Ammon's horn (tissue), 1 donor: Measurements from ENCODE around the gene CHAD.
"Not testable (repeated sequence)": the region's sequence is repeated elsewhere in the genome, so short reads cannot be mapped to it uniquely, and the experiment has no call there.

Experiments
- DNase-seq: peaks from one replicate; pipeline ENCODE4 v3.0.0-alpha.2; 2016; ENCODE audit warnings: low spot score

Gene CHAD

DNA sequence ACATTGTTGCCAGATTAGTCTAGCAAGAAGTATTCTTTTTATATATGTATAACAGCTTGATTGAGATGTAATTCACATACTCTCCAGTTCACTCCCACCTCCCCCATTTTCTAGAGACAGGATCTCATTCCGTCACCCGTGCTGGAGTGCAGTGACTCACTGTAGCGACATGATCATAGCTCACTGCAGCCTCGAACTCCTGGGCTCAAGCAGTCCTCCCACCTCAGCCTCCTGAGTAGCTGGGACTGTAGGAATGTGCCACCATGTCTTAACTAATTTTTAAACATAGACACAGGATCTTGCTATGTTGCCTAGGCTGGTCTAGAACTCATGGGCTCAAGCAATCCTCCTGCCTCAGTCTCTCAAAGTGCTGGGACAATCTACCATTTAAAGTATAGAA is 6.7 kb upstream of the CHAD start:
- no peak for DNase-seq

DNA sequence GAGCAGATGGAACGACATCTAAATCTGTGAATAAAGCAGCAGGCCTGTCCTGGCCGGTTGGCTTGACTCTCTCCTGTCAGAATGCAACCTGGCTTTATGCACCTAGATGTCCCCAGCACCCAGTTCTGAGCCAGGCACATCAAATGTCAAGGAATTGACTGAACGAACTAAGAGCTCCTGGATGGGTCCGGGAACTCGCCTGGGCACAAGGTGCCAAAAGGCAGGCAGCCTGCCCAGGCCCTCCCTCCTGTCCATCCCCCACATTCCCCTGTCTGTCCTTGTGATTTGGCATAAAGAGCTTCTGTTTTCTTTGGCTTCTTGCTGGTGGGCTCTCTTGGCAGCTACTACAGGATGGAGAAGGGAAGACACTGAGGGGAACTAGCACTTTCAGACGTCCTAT is 5.8 kb upstream of the CHAD start:
- DNase-seq = no peak

DNA sequence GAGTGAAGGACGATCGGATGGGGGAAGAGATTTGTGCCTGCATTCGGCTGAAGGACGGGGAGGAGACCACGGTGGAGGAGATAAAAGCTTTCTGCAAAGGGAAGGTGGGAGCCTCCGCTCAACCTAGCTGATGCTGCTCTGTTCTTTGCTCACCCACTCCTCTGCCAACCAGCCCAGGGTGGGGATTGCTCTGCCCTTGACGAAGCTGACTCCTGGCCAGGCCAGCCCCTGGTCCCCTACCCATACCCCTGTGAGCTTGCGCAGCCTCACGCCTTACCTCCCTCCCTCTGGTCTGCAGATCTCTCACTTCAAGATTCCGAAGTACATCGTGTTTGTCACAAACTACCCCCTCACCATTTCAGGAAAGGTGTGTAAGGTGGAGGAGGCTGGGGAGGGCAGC is 5.2 kb upstream of the CHAD start:
- DNase-seq = no peak

DNA sequence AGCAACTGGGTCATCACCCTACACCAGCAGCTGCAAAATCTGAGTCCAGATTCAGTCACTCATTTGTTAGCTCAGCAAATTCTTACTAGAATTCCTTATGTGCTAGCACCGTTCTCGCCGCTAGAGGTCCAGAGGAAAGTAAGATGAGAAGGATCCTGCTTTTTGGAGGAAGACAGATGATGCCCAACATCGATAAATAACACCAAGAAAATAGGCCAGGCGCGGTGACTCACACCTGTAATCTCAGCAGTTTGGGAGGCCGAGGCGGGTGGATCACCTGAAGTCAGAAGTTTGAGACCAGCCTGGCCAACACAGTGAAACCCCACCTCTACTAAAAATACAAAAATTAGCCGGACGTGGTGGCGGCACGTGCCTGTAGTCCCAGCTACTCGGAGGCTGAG is 4.1 kb upstream of the CHAD start:
- not testable (repeated sequence) for DNase-seq

DNA sequence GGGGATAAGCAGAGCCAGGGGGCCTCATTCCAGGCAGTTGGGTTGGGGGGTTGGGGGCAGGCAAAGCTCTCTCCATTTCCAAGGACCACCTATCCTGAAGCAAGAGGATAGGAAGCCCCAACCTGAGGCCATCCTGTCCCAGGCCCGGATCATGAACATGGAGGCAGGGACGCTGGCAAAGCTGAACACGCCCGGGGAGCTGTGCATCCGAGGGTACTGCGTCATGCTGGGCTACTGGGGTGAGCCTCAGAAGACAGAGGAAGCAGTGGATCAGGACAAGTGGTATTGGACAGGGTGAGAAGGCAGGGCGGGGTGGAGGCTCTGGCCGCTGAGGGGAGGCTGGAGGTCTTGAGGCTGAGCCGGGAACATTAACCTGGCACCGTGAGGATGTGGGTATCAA is 3.6 kb upstream of the CHAD start:
- DNase-seq = no peak

DNA sequence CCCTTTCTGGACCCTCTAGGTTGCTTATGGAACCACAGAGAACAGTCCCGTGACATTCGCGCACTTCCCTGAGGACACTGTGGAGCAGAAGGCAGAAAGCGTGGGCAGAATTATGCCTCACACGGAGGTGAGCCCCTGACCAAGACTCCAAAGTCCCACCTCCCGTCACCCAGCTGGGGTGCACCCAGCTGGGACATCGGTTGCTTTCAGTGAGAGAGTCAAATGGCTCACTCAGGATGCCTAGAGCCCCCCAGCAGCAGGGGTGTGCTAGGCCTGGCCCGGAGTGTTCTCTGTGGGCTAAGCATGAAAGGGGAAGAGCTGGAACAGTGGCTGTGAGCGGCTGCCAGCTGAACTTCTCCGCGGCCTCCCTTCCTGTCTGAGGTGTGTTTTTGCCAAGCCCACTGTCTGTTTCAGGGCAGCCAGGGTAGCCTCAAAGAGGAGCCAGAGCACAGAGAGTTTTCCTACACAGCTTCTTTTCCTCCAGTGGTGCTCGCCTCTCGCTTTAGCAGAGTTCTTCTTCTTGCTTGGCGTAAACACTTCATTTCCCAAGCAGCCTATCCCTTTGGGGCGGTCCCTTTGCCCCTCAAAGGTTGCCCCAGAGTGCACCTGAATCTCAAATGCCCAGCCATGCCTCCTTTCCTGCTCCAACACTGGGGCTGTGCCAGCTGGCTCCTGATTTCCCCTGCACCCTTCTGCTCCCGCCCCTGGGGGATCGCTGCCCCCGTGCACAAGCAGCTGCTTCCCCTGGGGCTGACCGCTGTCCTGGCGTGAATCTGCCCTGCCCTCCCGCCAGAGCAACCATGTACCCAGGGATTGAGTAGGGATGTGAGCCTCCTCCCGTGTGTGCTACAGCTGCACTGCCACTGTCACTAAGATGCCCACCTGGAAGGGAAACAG is 2.6 kb upstream of the CHAD start:
- DNase-seq = no peak

DNA sequence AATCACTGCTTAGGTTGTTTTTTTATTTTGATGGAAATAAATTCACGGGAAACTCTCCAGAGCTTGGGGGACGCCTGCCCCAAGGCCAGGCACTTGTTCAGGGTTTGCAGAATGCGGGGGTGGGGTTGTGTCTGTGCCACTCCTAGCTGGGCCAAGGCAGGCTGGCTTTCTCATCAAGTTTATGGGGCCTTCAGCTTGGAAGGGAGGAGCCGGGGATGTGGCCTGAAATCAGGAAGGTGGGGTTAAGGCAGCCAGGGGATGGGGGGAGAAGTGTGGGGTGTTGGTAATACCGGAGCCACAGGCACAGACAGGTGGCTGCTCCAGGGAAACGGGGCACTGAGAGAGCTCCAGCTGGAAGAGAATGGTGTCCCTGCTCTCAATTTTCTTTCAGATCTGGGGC is 1.7 kb upstream of the CHAD start:
- DNase-seq = no peak

DNA sequence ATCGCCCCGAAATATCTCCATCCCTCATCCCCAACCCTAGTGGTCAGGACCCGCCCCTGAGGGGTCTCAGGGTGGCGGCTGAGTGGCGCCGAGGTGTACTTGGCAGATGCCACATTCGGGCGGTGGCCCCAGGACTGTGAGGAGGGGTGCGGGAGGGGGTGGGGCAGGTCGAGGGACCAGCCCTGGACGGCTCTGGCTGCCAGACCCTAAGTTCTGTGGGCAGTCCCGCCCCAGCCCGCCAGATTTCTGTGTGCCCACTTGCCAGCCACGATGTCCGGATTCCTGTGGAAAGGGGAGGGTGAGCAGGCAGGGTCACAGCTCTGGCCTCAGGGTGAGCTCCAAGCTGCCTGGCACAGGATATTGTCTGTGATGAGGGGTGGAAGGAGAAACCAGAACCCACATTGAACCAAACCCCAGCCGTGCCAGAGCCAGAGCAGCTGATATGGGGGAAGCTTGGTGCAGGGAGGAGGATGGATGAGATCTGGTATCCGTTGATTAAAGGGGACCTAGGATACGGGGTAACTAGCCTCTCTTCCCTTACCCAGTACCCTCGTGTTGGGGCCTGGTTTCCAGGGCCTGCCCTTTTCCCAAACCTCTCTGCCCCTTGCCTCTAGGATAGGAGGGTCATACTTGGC is 1.1 kb upstream of the CHAD start:
- no peak for DNase-seq

DNA sequence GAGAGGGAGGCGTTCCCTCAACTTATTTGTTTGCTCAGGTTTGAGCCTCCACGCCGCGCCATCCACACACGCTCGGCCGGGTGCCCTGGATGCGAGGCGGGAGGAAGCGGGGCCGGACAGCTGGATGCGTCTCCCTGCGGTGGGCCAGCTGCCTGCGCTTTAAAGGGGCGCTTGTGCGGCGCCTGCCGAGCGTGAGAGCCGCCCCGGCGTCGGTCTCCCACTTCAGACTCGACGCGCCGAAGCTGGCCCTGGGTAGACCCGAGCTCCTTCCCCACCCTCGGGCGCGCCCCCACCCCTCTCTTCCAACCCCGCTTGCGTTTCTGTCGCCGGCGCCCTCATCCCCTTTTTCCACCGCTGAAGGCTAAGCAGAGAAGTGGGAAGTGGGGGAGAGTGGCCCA is 527 bp upstream of the CHAD start:
- no peak for DNase-seq

DNA sequence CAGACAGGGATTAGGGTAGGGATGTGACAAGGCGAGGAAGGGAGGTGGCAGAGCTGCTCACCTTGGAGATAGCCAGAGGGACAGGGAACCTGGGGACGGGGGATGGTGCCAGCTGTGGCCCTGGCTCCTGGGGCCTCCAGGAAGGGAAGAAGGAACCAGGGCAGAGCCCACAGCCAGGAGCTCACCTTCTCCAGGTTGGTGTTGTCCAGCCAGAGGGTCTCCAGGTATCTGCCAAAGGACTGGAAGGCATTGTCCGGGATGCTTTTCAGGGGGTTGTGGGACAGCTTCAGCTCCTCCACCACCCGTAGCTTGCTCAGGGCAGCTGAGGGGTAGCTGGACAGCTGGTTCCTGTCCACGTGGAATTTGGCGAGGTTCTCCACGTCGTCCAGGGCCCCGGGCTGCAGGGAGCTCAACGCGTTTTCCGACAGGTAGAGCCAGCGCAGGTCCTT is 801 bp downstream of the CHAD start:
- DNase-seq = no peak

DNA sequence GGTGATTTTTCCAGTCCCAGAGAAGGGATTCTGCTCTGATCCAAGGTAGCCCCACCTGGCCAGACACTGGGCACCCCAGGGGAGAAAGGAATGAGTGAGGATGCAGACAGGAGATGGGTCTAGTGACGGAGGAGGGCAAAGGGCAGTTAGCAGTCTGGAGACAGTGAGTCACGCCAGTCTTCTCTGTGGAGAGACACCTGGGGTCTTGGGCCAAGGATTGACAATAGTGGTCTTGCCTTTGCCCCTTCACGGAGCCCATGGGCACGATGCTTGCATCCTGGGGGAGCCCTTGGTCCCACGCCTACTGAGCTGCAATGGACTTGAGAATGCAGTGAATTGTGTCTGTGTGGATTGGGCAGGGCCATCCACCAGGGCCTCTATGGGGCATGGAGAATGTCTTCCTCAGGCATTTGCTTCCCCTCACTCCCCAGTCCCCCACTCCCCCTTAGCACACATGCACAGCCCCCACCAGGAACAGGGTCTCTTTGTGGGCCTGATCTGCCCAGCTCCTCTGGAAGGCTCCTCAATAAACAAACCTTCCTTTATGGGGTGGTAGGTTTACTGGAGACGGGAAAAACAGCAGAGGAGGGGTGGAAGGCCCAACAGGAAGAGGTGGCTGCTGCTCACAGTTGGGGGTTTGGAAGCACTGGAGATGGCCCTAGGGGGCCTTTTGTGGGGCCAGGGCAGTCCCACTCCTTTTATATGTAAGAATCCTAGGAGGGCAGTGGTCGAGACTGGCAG is 1.4 kb downstream of the CHAD start:
- DNase-seq = no peak

DNA sequence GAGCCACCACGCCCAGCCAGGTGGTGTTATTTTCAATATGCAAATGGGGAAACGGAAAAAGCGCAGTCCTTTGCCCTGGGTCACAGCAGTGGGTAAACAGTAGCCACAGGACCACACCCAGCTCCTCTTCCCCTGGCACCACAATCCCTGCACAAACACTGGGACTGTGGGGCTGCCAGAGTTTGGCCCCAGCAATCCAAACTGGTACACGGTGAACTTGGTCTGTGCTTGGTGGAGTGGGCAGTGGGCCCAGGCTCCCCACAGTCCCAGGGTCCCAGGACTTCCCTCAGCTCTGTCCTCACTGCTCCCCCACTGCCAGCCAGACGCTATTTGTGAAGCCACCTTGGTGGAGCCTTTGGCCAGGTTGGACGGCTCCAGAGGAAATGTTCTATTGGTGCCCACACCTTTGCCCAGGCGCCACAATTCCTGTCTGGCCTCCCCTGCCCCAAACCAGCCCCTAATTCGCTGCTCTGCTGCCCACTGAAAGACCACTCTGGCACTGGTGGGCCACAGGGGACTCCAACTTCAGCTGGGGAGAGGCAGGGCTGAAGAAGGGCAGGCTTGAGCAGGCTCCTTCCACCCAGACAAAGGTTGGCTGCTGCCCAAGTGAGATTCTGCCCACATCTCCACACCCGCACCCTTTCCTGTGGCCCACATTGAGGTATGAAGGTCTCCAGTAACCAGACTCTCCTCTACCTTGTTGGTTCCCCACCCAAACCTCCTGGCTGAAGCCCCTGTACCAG is 2.1 kb downstream of the CHAD start:
- DNase-seq = no peak

DNA sequence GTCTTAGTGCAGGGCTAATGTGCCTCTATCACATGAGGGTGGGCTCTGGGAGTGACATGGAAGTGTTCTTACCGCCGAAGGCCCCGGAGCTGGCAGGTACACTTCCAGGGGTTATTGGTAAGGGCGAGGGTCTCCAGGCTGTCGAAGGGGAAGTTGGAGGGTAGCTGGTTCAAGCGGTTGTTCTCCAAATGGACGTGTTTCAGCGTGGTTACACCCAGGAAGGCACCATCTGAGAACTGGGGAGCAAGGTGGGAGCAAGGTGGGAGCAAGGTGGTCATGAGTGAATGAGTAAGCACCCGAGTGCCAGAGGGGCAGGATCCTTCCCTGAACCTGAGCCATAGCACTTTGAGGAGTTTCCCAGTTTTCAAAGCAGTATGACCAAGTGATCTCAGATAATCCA is 3.0 kb downstream of the CHAD start:
- DNase-seq = no peak

DNA sequence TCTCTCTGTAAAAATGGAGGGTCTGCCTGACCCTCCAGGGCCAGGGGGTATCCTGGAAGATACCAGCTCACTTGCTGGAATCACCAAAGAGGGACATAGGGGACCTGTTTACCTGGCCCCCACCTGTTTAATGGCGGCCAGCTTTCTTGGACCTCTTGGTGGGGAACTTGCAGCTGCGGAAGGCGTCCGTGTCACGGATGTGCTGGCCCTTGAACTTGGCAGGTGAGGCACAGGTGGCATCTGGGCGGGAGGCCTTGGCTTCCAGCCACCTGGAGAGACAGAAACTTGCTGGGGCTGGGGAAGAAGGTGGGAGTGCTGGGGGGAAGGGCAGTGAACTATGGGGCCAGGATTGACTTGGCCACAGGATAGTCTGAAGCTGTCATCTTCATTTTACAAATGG is 3.5 kb downstream of the CHAD start:
- DNase-seq = no peak

DNA sequence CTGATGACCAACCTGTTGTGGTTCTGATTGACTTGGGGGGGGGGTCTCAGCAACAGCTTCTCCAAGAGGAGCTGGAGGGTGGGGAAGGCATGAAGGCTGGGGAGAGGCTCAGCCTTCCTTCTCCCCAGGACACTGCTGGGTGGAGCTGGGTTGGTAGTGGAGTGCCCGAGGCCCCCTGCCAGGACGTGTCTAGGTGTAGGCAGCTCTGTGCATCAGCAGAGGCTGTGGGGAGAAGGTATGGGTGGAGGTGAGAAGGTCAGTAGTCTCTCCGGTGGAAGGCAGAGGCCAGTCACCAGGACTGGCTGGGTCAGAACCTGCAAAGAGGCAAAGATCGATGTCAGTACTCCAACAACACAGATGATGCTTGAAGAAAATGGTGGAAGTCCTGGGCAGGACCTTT is 3.9 kb downstream of the CHAD start:
- no peak for DNase-seq

DNA sequence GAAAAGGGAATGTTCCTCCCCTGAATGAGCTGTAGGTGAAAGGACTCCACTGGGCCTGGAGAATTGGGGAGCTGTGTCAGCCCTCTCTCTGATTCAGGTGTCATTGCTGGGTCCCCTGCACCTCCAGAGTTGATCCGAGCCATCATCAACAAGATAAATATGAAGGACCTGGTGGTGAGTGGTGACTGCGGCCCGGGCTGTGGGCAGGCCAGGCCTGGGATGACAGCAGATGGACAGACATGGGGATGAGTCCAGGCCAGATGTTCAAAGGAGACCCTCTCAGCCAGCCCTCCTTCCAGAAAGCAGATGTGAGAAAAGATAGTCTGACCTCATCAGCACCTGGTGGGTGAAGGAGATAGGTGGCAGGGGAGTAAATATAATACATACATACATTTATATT is 4.6 kb downstream of the CHAD start:
- no peak for DNase-seq

DNA sequence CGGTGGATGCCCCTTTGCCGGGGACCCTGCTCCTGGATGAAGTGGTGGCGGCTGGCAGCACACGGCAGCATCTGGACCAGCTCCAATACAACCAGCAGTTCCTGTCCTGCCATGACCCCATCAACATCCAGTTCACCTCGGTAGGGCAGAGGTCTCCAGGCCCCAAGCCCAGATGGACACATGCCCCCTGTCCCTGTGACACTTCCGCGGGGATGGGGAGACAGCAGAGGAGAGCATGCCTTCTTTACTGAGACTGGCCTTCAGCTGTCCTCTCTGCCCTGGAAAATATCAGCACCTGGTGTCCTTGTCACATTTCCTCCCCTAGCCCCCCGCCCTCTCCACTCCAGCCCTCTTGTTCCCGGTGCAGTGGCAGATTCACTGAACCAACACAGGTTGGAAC is 6.2 kb downstream of the CHAD start:
- no peak for DNase-seq

DNA sequence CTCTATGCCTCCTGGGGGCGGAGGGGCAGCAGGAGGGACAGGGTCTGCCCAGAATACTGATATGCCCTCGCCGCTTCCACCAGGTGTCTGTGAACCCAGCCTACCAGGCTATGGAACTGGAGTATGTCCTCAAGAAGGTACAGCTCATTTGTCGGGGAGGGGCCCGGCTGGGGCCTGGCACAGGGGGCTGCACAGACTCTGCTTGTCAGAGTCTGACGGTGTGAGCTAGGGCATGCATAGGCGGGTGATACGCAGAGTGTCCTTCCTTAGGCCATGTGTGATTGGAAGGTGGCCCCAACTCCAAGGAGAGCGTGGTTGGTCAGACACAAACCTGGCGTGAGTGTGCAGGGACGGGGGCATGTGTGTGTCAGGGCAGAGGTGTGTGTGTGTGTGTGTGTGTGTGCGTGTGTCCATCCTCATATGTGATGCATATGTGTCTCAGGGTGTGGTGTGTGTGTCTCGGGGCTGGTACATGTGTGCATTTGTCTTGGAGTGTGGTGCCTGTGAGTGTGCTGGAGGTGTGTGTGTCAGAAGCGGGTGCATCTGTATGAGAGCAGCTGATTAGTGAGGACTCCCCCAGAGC is 7.0 kb downstream of the CHAD start:
- no peak for DNase-seq

DNA sequence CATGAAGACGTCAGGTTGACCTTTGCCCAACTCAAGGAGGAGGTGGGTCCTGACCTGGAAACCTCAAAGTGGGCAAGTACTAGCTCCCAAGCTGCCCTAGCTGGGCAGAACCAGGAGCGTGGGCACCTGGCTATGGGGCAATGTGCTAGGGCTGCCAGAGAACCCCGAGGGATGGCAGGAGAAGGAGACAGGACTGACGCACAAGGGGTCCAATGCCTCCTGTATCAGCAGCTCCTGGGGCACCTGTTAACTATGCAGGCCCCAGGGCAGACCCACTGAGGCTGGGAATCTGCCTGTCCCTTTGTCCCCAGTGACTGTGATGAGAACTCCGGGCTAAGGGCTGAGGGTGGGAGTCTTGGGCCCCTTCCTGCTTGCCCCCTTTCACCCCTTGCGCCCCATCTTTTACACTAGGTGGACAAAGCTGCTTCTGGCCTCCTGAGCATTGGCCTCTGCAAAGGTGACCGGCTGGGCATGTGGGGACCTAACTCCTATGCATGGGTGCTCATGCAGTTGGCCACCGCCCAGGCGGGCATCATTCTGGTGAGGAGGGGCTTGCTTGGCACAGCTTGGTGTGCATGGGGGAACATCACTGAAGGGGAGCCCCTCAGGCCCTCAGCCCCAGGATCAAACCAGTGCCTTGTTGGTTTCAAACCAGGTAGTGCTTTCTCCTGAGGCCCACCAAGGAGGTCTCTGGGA is 7.7 kb downstream of the CHAD start:
- no peak for DNase-seq

DNA sequence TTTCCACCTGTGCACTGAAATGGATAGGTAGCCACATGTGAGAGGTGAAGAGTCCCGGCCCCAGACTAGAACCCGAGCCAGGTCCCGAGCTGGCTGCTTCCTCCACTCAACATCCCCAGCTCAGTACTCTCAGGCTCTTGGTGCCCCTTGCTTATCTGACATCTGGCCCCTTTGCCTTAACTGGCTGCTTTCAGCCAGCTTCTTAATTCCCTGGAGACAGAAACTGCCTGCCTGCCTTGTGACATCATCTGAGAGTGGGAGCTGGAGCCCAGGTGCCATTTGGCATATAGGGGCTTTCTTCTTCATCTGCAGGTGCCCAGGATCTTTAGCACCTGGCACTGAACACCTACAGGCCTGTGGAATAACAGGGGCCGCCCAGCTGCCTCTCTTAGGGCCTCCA is 8.9 kb downstream of the CHAD start:
- no peak for DNase-seq
